Measurements from ENCODE around the gene MLYCD.
A peak's percentile ranks its signal among the peaks of the same experiment; 100 is the strongest.
"Not testable (repeated sequence)": the region's sequence is repeated elsewhere in the genome, so short reads cannot be mapped to it uniquely, and the experiment has no call there.

The MLYCD gene

GRCh38 chr16:83926726-83927397, 27.9 kb downstream of the MLYCD start:
- peak; percentile 40 to 49 for DNase-seq

DNA sequence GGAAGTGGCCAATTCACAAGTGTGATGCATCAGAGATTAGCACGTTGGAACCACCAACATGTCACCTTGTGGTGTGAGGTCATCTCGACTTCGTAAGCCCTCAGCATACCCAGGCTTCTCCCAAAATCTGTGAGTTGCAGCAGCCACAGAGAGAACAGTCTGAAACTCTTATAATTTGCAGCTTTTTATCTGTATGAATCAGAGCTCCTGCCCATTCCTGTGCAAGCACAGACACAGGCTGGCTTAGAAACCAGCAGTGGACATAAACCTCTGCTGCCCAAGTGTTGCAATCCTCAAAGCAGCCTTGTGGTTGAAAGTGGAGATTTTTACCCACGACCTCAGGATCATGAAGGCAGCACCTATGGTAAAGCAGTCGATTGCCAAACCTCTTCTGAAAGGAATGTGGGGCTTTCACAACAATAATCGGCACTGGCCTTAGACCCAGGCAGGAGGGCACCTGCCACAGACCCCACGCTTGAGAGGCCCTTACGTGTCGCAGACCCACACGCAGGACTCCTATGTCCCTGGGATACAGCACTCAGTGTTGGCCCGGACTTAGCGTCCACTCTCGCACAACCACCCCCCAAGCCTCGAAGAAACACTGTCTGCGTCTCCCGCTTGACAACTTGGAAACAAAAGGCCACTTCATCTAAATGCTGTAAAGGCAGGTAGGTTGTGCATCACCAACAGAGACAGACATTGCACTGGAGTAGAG, 29.6 kb downstream of the MLYCD start:
- DNase-seq, result no peak

GRCh38 chr16:83929811-83930555, 31.1 kb downstream of the MLYCD start:
- no peak for DNase-seq

DNA sequence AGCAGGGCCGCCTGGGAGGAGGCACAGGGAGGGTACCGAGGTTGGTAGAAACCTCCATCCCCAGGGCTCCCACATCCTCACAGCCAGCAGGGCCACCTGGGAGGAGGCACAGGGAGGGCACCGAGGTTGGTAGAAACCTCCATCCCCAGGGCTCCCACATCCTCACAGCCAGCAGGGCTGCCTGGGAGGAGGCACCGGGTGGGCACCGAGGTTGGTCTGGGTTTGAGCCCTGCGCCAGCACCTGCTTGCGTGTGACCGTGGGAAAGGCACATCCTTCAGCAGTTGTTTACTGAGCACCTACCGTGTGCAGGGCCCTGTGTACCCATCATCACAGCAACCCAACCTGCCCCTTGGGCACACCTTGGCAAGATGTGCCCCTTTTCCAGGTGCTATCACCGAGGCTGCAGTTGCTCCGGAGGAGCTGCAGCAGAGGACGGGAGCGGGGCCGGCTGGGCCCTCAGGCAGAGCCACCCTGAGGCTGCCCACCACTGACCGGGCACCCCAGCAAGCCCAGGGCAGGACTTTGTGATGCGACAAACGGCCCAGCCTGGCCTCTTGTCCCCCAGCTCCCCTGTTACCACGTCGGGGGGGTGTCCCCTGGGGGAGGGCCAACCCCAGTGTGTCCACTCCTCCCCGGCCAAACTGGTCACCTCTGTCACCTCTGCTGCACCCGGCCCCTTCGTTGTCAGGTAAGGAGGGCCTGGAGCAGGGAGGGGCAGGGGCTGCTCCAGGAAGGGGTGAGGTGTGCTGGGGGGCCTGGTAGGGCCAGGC, 32.0 kb downstream of the MLYCD start:
- DNase-seq, result no peak

DNA sequence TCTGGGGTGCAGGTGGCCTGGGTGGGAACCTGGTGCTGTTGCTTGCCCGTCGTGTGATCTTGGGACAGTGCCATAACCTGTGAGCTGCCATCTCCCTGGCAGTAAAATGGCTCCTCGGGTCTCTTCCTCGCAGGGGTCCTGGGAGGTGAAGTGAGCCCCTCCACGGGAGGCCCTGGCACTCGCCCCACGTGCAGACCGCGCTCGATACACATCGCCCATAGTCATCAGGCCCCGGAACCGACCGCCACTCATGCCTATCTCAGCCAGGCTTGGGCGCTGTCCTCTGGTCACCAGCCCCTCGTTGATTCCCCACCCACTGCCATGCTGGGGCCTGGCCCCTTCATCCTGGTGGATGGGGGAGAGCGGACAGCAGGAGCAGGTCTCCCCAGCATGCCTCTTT, 32.6 kb downstream of the MLYCD start:
- DNase-seq, result no peak

GRCh38 chr16:83932304-83932703, 33.4 kb downstream of the MLYCD start:
- no peak for DNase-seq

DNA sequence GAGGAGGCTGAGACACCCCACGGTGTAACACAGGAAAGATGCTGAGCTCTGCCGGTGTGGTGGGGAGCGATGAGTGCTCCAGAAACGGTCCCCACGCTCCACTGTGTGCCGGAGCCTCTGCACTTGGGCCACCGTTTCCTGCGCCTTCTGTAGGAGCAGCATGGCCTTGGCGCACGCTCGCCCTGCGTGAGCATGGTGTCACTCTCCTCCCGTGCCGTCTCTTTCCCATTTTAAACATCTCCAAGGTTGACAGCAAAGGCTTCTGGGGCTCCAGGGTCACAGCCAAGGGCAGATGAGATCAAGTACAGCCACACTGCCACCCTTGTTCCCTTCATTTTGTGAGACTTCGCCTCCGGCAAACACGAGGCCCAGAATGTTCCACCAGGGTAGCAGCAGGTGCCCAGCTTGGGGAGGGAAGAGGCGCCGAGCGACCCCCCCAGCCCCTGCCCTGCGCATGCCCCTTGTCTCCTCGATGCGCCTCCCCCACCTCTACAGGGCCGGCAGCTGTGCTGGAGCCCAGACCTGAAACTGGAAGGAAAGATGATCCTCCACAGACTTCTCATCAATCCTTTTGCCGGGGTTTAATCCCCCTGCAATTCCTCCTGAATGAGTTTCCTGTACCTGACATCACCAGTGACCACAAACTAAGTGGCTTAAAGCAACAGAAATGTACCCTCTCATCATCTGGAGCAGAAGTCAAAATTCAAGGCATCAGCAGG, 34.2 kb downstream of the MLYCD start:
- DNase-seq, result no peak

GRCh38 chr16:83933885-83934683, 35.2 kb downstream of the MLYCD start:
- no peak for DNase-seq

DNA sequence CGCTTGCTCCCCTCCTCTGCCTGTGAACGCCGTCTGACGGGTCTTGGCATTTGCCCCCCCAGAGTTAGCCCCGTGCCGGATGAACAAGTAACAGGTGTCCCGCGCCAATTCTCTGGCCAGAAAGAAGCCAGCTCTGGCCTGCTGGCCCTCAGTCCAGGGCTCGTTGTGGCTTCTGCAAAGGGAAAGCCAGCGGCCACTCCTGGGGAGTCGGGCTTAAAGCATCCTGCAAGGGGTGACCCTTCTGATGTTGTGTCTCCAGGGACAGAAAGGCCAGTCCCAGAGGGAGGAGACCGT, 35.7 kb downstream of the MLYCD start:
- DNase-seq, result no peak

DNA sequence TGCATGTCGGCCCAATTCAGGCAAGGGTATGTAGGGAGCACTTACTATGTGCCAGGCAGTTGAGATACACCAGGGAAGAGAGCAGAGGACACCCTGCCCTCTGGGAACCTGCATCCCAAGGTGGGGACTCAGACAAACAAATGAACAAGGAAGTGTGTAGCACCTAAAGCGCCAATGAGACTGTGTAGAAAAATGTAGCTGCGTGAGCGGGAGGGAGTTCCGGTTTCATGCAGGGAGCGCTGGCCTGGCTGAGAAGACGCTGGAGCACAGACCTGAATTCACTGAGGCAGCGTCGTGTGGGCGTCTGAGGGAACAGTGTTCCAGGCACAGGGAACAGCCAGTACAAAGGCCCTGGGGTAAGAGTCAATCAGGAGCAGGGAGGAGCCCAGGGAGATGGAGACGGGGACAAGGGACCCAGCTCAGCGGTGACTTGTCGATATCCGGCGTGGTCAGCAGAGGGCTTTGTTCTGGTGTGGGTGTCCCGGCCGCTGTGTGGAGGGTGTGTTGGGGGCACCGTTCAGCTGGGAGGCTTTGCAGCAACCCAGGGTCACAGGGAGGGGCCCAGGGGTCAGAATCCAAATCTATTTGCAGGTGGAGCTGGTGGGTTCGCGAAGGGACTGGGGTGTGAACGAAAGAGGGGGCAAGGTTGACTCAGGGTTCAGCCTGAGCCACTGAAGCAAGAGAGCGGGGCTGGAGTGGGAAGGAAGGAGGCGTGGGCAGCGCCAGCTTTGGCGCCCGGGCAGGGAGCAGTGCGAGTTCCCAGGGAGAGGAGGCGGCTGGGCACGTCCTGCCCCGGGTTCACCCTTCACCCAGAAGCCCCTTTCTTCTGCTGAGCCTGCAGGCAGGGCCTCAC, 36.3 kb downstream of the MLYCD start:
- no peak for DNase-seq

DNA sequence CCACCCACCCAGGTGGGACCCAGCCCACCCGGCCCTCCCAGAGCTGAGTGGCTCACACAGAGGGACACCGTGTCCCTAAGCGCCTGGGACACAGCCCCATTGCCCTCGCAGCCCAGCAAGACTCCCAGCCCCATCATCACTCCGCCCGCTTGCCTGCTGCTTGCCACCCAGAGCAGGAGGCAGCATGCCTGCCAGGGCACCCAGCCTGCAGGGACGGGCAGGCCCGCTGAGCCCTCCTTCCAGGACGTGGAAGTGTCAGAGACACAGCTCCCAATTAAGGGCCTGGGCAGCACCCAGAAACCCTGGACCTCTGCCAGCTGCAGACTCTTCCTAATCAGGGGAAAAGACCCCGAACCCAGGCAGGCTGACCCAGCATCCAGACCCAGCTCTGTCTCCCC, 36.9 kb downstream of the MLYCD start:
- DNase-seq, result no peak

GRCh38 chr16:83936581-83937165, 37.8 kb downstream of the MLYCD start:
- no peak for DNase-seq

DNA sequence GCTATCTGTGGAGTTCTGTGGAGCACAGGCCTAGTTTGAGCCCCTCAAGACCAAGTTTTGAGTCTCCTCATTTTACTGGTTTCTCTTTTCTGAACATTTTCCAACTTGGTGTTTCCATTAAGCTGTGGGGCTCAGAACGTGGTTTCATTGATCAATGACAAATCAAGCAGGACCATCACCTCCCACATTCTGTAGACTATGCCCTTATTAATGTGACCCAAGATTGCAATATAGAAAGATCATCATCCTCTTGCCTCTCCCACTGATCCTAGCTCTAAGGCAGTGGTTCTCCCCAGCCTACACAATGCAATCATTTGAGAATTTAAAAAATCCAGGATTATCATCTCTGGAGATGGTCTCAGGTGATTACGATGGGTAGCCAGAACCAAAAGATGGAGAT, 38.4 kb downstream of the MLYCD start:
- DNase-seq, result no peak

DNA sequence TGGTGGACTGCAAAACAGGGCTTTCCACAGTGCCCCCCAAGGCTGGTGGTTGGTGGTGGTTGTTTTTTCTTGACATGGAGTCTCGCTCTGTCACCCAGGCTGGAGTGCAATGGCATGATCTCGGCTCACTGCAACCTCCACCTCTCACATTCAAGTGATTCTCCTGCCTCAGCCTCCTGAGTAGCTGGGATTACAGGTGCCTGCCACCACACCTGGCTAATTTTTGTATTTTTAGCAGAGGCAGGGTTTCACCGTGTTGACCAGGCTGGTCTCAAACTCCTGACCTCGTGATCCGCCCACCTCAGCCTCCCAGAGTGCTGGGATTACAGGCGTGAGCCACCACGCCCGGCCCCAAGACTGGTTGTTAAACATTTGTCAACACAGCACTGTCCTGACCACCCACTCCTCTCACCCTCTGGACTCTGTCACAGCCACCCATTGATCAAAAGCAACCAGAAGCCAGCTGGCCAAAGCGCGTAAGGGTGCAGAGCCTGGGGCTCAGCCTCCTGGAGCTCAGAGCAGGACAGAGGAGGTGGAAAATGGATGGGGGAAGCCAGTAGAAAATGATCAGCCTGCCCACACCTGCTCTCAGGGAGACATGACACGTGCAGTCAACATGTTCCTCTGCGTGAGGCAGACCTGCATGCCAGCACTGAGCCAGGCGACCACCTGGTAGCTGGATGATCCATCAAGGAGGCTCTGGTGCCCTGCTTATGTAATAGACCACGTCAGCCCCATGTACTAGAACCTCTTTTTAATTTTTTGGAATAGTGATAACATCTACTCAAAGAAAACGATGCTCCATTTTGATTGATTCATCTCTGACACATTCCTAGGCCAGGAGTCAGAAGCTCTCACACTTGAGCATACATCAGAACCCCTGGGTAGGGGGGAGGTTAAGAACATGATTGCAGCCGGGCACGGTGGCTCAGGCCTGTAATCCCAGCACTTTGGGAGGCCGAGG, 39.3 kb downstream of the MLYCD start:
- no peak for DNase-seq

GRCh38 chr16:83939266-83939855, 40.4 kb downstream of the MLYCD start:
- no peak for DNase-seq

- no peak for DNase-seq
Measured at GRCh38 chr16:83940119-83940518, 41.2 kb downstream of the MLYCD start.

GRCh38 chr16:83940630-83941378, 41.9 kb downstream of the MLYCD start:
- DNase-seq, result no peak

DNA sequence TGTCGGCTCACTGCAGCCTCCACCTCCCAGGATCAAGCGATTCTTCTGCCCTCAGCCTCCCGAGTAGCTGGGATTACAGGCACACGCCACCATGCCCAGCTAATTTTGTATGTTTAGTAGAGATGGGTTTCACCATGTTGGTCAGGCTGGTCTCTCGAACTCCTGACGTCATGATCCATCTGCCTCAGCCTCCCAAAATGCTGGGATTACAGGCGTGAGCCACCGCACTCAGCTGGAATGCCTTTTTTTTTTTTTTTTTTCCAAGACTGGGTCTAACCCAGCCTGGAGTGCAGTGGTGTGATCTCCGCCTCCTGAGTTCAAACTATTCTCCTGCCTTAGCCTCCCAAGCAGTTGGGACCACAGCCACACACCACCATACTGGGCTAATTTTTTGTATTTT, 42.6 kb downstream of the MLYCD start:
- DNase-seq, result not testable (repeated sequence)

All from activated CD4-positive, alpha-beta T cell treated with anti-CD3 and anti-CD28 coated beads, Interleukin-2, amount 50 U/mL, for 4 hours (primary cell).